Brain microvascular endothelial cell (primary cell): ENCODE results near the gene ANO4.

Experiments used
- DNase-seq: peaks from one replicate; pipeline ENCODE4 v3.0.0-alpha.2; 2020
- H3K27ac ChIP-seq: fragments of 250-450 bp; sonication (Bioruptor Pico); 2 replicates; pipeline ENCODE4 v1.5.1; 2020; ENCODE audit warnings: mild to moderate bottlenecking, moderate library complexity
- H3K27me3 ChIP-seq: fragments of 250-450 bp; sonication (Bioruptor Pico); replicated peaks from 2 replicates; pipeline ENCODE4 v1.5.1; 2020; ENCODE audit warnings: mild to moderate bottlenecking
- H3K36me3 ChIP-seq: fragments of 250-450 bp; sonication (Bioruptor Pico); replicated peaks from 2 replicates; pipeline ENCODE4 v1.5.1; 2020; ENCODE audit warnings: mild to moderate bottlenecking
- H3K4me3 ChIP-seq: 2 replicates; pipeline ENCODE4 v1.5.1; 2011; ENCODE audit warnings: low read depth, mild to moderate bottlenecking, control low read depth, low read length, moderate library complexity
- CTCF ChIP-seq: IDR thresholded peaks from 2 replicates; pipeline ENCODE4 v1.5.1; 2011; ENCODE audit warnings: low read depth, mild to moderate bottlenecking, moderate library complexity, low read length, control low read depth, inconsistent platforms; ENCODE audit errors: missing control alignments
- in situ Hi-C: cut with HindIII; loops from 2 replicates; pipeline ENCODE4 v1.10.0; 2017; ENCODE audit warnings: low sequenced_read_pairs, low pct_ligation_motif_present

Gene ANO4

GRCh38 chr12:100896192-100896591, 101.6 kb downstream of the ANO4 start:
- Histone ChIP-seq H3K27me3 (no peaks in the 10 kb centered on the region), H3K27ac (no peak overlapping the region), H3K36me3 (no peaks in the 10 kb centered on the region), H3K4me3 (no peak overlapping the region)
- in situ Hi-C loops, result no loop called here
- TF ChIP-seq CTCF, result no peak
- no peak for DNase-seq

GRCh38 chr12:100897240-100897639, 102.7 kb downstream of the ANO4 start:
- DNase-seq, result no peak
- H3K27me3 ChIP-seq, result no peaks in the 10 kb centered on the region
- in situ Hi-C loops, result no loop called here
- H3K27ac ChIP-seq, result no peak overlapping the region
- TF ChIP-seq CTCF, result no peak
- no peak overlapping the region for H3K4me3 ChIP-seq
- H3K36me3 ChIP-seq, result no peaks in the 10 kb centered on the region

- in situ Hi-C loops, result no loop called here
- H3K36me3 ChIP-seq, result no peaks in the 10 kb centered on the region
- TF ChIP-seq CTCF, result no peak
- H3K4me3 ChIP-seq, result no peak overlapping the region
- H3K27me3 ChIP-seq, result no peaks in the 10 kb centered on the region
- no peak for DNase-seq
- no peak overlapping the region for H3K27ac ChIP-seq
Measured at GRCh38 chr12:100899301-100899700, 104.7 kb downstream of the ANO4 start.

- no peak for TF ChIP-seq CTCF
Measured at GRCh38 chr12:100900808-100901207, 106.2 kb downstream of the ANO4 start.

GRCh38 chr12:100901266-100901665, 106.7 kb downstream of the ANO4 start:
- Histone ChIP-seq H3K36me3 (no peaks in the 10 kb centered on the region), H3K27ac (no peak overlapping the region), H3K4me3 (no peak overlapping the region), H3K27me3 (no peaks in the 10 kb centered on the region)
- DNase-seq, result no peak
- in situ Hi-C loops, result no loop called here
- no peak for TF ChIP-seq CTCF

More at GRCh38 chr12:100900808-100901207, 106.2 kb downstream of the ANO4 start:
- Histone ChIP-seq H3K27me3 (no peaks in the 10 kb centered on the region), H3K36me3 (no peaks in the 10 kb centered on the region), H3K4me3 (no peak overlapping the region), H3K27ac (no peak overlapping the region)
- in situ Hi-C loops, result no loop called here
- no peak for DNase-seq

GRCh38 chr12:100904270-100904669, 109.7 kb downstream of the ANO4 start:
- in situ Hi-C loops, result no loop called here
- Histone ChIP-seq H3K36me3 (no peaks in the 10 kb centered on the region), H3K27me3 (no peaks in the 10 kb centered on the region), H3K4me3 (no peak overlapping the region), H3K27ac (no peak overlapping the region)
- DNase-seq, result no peak
- no peak for TF ChIP-seq CTCF
